GM19193 (cell line): Measurements from ENCODE around the gene ZBTB45.
A peak's percentile ranks its signal among the peaks of the same experiment; 100 is the strongest.

Experiments
- POLR2A ChIP-seq: IDR thresholded peaks from 4 replicates; pipeline ENCODE4 v1.6.1; 2011; ENCODE audit not compliant: insufficient read depth, insufficient read length; ENCODE audit errors: extremely low read depth

Gene ZBTB45

GRCh38 chr19:58531034-58531840 lies 11.6 kb upstream of the ZBTB45 start:
- TF ChIP-seq POLR2A, result no peak

- no peak for TF ChIP-seq POLR2A
Observed at GRCh38 chr19:58529405-58529804, 9.8 kb upstream of the ZBTB45 start.

- no peak for TF ChIP-seq POLR2A
Observed at GRCh38 chr19:58522709-58523108, 3.1 kb upstream of the ZBTB45 start.

- no peak for TF ChIP-seq POLR2A
Observed at GRCh38 chr19:58521651-58522050, 2.0 kb upstream of the ZBTB45 start.

GRCh38 chr19:58520257-58520599 lies 618 bp upstream of the ZBTB45 start:
- no peak for TF ChIP-seq POLR2A

GRCh38 chr19:58519087-58519354 lies 589 bp downstream of the ZBTB45 start:
- no peak for TF ChIP-seq POLR2A

GRCh38 chr19:58518256-58519086 lies 1.1 kb downstream of the ZBTB45 start:
- TF ChIP-seq POLR2A, result no peak

GRCh38 chr19:58516964-58517833 lies 2.4 kb downstream of the ZBTB45 start:
- no peak for TF ChIP-seq POLR2A

- TF ChIP-seq POLR2A, result no peak
Observed at GRCh38 chr19:58516246-58516836, 3.3 kb downstream of the ZBTB45 start.

GRCh38 chr19:58515259-58515658 lies 4.4 kb downstream of the ZBTB45 start:
- TF ChIP-seq POLR2A, result no peak

GRCh38 chr19:58514564-58515022 lies 5.0 kb downstream of the ZBTB45 start:
- no peak for TF ChIP-seq POLR2A

- peak; percentile 80 for TF ChIP-seq POLR2A
Observed at GRCh38 chr19:58513694-58514563, 5.7 kb downstream of the ZBTB45 start.

GRCh38 chr19:58513213-58513693 lies 6.4 kb downstream of the ZBTB45 start:
- no peak for TF ChIP-seq POLR2A

- no peak for TF ChIP-seq POLR2A
Observed at GRCh38 chr19:58511353-58512208, 8.0 kb downstream of the ZBTB45 start, which contains the start of gene SLC27A5. Gene SLC27A5, minus strand, starts transcription at chr19:58511992. Its CDS starts 37 bp downstream, at chr19:58511955.
